D721Med (cell line): ENCODE measurements around the gene CTR9.

Experiments used
- DNase-seq: peaks from one replicate; pipeline ENCODE4 v3.0.0; 2011; ENCODE audit warnings: low spot score; ENCODE audit not compliant: insufficient read length
- FAIRE-seq: peaks from 2 replicates; lab custom pipeline; 2011; peaks lifted over from hg19 to GRCh38; lab: Jason Lieb, UNC
- CTCF ChIP-seq: IDR thresholded peaks from 2 replicates; pipeline ENCODE4 v1.5.1; 2012; ENCODE audit warnings: mild to moderate bottlenecking, control low read depth; ENCODE audit not compliant: insufficient read depth; ENCODE audit errors: missing control alignments

The CTR9 gene

GRCh38 chr11:10716543-10717259, 34.3 kb upstream of the CTR9 start:
- TF ChIP-seq CTCF, result no peak
- no peak for FAIRE-seq
- DNase-seq, result no peak

- DNase-seq, result no peak
- no peak for TF ChIP-seq CTCF
- FAIRE-seq, result no peak
Measured at GRCh38 chr11:10719616-10720015, 31.4 kb upstream of the CTR9 start.

- FAIRE-seq, result no peak
- DNase-seq, result no peak
- TF ChIP-seq CTCF, result no peak
Measured at GRCh38 chr11:10720881-10721376, 30.1 kb upstream of the CTR9 start.

- no peak for FAIRE-seq
- TF ChIP-seq CTCF, result no peak
- DNase-seq, result no peak
Measured at GRCh38 chr11:10722307-10722706, 28.7 kb upstream of the CTR9 start.

GRCh38 chr11:10725114-10725906, 25.7 kb upstream of the CTR9 start:
- FAIRE-seq, result no peak
- no peak for TF ChIP-seq CTCF
- DNase-seq, result no peak

GRCh38 chr11:10725907-10726253, 25.2 kb upstream of the CTR9 start:
- FAIRE-seq (no peak), DNase-seq (no peak)
- TF ChIP-seq CTCF, result no peak
